Stomach (tissue), 4 donors: ENCODE measurements around the gene MRPL42.

Source experiments
- CTCF ChIP-seq, 7 experiments: fragments of 450-650 bp in 4 of 7; fragments of 200-600 bp in 3 of 7; sonication (generic) in 3 of 7; IDR thresholded peaks; one replicate each; pipeline ENCODE4 v1.5.1; 2016 to 2019; ENCODE audit warnings: antibody characterized with exemption in 7 of 7, control low read depth in 2 of 7, mild to moderate bottlenecking in 1 of 7
- EP300 ChIP-seq: sonication (generic); formaldehyde crosslinking; IDR thresholded peaks from one replicate; pipeline ENCODE4 v1.6.1; 2017; ENCODE audit warnings: antibody characterized with exemption
- POLR2A ChIP-seq, 4 donors: fragments of 450-650 bp; IDR thresholded peaks; one replicate each; pipeline ENCODE4 v1.6.1; 2016; ENCODE audit warnings: antibody characterized with exemption in 4 of 4, control low read depth in 2 of 4, mild to moderate bottlenecking in 1 of 4, moderate library complexity in 1 of 4
- POLR2AphosphoS5 ChIP-seq, 3 donors: sonication (generic); formaldehyde crosslinking; IDR thresholded peaks; one replicate each; pipeline ENCODE4 v1.6.1; 2016; ENCODE audit warnings: antibody characterized with exemption in 3 of 3

- TF ChIP-seq POLR2A (IDR thresholded peaks at IDR 0.05) (no peak), CTCF (IDR thresholded peaks at IDR 0.05) (no peak), POLR2AphosphoS5 (IDR thresholded peaks at IDR 0.05) (no peak), EP300 (no peak)
Measured at GRCh38 chr12:93520454-93520853, 53.1 kb downstream of the MRPL42 start.
